ENCODE measurements around the gene GRAMD2A.

GRAMD2A gene

GRCh38 chr15:72216079-72216478 is 18.5 kb upstream of the GRAMD2A start:
- no peak for DNase-seq

- no peak for DNase-seq
Observed at GRCh38 chr15:72207558-72208085, 10.0 kb upstream of the GRAMD2A start.

- DNase-seq, result no peak
Observed at GRCh38 chr15:72206677-72207000, 9.1 kb upstream of the GRAMD2A start.

GRCh38 chr15:72205896-72206676 is 8.5 kb upstream of the GRAMD2A start:
- DNase-seq, result no peak

- no peak for DNase-seq
Observed at GRCh38 chr15:72205273-72205672, 7.7 kb upstream of the GRAMD2A start.

- DNase-seq, result no peak
Observed at GRCh38 chr15:72203507-72203837, 5.9 kb upstream of the GRAMD2A start.

- DNase-seq, result no peak
Observed at GRCh38 chr15:72202801-72203506, 5.4 kb upstream of the GRAMD2A start.

- no peak for DNase-seq
Observed at GRCh38 chr15:72202302-72202701, 4.7 kb upstream of the GRAMD2A start.

GRCh38 chr15:72201391-72201921 is 3.9 kb upstream of the GRAMD2A start:
- no peak for DNase-seq

- no peak for DNase-seq
Observed at GRCh38 chr15:72200395-72201237, 3.0 kb upstream of the GRAMD2A start.

- peak; percentile 69 to 76 for DNase-seq
Observed at GRCh38 chr15:72199721-72200212, 2.2 kb upstream of the GRAMD2A start.

- DNase-seq, result no peak
Observed at GRCh38 chr15:72199205-72199515, 1.6 kb upstream of the GRAMD2A start.

- no peak for DNase-seq
Observed at GRCh38 chr15:72198356-72199204, 993 bp upstream of the GRAMD2A start.

- no peak for DNase-seq
Observed at GRCh38 chr15:72197041-72197459, 537 bp downstream of the GRAMD2A start.

GRCh38 chr15:72196409-72197040 is 1.1 kb downstream of the GRAMD2A start:
- DNase-seq, result no peak

- no peak for DNase-seq
Observed at GRCh38 chr15:72195101-72195511, 2.5 kb downstream of the GRAMD2A start.

- no peak for DNase-seq
Observed at GRCh38 chr15:72193836-72194396, 3.7 kb downstream of the GRAMD2A start.

GRCh38 chr15:72192416-72192815 is 5.2 kb downstream of the GRAMD2A start:
- DNase-seq, result no peak

GRCh38 chr15:72189250-72189902 is 8.2 kb downstream of the GRAMD2A start:
- DNase-seq, result no peak

GRCh38 chr15:72184165-72184811 is 13.3 kb downstream of the GRAMD2A start:
- no peak for DNase-seq

Measured in activated CD4-positive, alpha-beta T cell treated with anti-CD3 and anti-CD28 coated beads, Interleukin-2, amount 50 U/mL, for 48 hours (primary cell).